GM19351 (cell line): ENCODE results near the gene ROBO1.
"Not testable (repeated sequence)": the region's sequence is repeated elsewhere in the genome, so short reads cannot be mapped to it uniquely, and the experiment has no call there.

Source experiments
- ATAC-seq: cut with Tn5 transposase; IDR thresholded peaks from one replicate; pipeline ENCODE4 v1.9.1; 2021; ENCODE audit warnings: mild to moderate bottlenecking, moderate library complexity; ENCODE audit not compliant: unreplicated experiment

Gene ROBO1

DNA sequence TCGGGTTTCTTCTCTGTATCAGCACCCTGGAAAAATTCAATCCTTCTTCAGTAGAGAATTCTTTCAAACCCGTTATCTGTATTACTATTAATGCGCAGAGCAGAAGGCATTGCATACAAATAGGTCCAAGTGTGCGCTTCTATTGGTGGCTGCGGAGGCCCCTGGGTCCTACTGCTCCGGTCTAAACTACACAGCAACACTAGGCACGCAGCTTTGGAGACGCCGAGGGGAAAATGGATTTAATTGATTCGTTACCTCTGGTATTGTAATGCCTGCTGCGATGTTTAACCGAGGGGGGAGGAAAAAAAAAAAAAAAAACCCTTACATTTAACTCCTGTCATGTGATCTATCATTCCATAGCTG lies at the start of gene ROBO1:
Gene ROBO1, minus strand, starts transcription at position 94 of the 363 bp plus-strand sequence.
- ATAC-seq, result no peak

DNA sequence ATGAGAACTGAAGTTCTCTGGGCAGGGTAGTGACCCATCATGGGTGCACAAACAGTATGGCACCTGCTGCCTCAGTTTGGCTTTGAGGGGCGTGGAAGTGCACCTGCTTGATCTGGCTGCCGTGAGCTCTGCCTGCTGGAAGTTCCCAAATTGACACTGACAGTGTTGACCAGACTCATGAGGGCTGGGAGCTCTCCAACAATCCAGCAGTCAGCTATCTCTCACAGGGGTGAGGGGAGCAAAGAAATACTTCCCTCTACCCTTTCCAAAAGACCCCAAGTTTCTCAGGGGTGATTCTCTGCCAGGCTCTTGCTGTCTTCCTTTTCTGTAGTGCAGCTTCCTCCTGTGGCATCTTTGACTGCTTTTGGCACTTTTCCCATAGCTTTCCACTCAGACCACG lies 49.4 kb upstream of the ROBO1 start:
- ATAC-seq, result no peak

DNA sequence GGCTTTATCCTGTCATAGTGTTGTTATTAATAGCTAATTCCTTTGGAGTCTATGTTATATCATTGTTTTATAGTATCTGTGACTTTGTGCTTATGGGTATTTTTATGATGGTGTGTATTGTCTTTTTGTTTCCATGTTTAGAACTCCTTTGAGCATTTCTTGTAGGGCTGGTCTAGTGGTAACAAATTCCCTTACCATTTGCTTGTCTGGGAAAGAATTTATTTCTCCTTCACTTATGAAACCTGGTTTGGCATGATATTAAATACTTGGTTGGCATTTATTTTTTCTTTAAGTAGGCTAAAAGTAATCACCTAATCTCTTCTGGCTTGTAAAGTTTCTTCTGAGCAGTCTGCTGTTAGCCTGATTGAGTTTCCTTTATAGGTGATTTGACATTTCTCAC lies 47.7 kb upstream of the ROBO1 start:
- ATAC-seq, result no peak

DNA sequence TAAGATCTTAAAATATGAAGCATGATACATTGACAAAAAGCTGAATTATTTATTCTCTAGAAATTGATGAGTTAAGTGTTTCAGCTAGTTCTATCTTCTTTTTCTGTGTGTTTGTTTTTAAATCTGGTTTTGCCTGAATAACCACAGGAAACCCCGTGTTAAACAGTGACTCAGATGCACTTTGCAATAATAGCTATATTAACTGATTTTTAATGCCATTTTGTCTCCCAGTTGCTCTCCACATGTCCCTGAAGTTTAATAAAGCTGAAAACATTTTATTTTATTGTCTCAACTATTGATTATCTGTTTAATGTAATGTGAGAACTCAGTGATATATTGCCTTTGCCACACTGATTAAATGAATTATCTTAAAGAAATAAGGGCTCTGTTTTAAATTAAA lies 42.8 kb upstream of the ROBO1 start:
- ATAC-seq, result no peak

DNA sequence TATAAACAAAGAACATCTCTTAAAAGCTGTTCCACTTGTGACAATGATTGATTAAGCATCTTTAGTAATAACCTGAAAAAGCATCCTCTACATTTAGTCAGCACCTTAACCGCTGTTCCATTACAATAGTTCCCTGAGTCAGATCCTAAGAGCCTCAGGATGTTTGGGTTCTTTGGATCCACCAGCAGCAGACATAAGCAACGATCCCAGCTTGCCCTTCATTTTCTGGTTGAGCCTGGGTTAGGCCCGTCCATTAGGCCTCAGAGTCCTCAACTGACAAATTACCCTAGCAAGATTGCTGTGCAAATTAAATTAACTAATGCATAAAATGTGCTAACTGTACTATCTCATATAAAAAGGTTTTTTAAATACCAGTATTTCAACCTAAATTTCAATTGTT lies 42.3 kb upstream of the ROBO1 start:
- no peak for ATAC-seq

DNA sequence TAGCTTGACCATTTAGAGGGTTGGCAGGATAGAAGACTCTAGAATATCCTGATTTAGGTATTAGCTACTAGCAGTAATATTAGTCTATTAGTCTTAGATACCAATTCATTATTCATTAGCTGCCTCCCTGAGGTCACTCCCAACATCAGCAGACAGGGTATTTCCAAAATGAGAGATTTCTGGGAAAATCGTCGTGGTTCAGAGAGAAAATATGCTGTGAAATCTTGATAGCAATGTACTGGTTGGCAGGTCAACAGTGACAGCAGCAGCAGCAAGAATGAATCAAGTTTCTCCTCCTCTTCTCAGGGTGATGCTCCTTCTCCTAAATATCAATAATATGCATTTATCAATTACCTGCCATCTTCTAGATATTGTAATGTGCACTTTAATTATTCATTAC lies 41.3 kb upstream of the ROBO1 start:
- no peak for ATAC-seq

DNA sequence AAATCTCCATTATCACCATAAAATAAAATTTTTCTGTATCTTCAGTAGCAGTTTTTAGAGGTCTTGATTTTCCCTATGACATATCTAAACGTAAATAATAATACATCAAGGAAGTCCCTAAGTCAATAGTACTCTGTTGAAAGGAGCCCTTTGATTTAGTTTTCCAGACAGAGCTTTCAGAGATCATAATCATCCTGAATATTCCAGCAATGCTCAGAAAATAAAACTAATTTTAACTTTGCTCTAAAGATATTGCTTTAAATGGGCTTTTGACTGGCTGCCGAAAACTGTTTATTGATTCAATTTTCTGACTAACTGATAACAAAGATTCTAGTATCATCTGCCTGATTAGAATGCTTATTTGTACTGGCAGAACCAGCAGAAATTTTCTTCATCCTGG lies 40.7 kb upstream of the ROBO1 start:
- no peak for ATAC-seq

DNA sequence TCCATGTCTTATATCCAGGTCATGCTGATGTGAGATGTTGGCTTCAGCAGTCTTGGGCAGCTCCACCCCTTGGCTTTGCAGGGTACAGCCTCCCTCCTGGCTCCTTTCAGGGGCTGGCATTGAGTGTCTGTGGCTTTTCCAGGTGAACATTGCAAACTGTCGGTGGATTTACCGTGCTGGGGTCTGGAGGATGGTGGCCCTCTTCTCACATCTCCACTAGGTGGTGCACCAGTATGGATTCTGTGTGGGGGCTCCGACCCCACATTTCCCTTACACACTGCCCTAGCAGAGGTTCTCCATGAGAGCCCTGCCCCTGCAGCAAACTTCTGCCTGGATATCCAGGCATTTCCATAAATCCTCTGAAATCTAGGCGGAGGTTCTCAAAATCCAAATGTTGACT lies 22.4 kb upstream of the ROBO1 start:
- not testable (repeated sequence) for ATAC-seq

DNA sequence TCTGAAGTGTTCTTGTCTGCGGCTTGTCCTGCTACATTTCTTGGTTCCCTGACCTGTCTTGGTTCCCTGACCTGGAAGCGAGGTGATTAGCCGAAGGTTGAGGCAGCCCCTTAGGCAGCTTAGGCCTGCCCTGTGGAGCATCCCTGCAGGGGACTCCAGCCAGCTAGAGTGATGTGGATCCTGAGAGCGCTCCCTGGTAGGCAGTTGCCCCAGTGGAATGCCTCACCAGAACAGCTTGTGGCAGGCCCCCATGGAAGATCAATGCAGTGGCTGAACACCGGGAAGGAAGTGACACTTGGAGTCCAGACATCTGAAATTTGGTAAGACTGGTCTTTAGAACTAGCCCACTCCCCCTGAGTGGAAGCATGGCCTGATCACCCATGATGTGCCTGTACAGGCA lies 5.5 kb upstream of the ROBO1 start:
- no peak for ATAC-seq

DNA sequence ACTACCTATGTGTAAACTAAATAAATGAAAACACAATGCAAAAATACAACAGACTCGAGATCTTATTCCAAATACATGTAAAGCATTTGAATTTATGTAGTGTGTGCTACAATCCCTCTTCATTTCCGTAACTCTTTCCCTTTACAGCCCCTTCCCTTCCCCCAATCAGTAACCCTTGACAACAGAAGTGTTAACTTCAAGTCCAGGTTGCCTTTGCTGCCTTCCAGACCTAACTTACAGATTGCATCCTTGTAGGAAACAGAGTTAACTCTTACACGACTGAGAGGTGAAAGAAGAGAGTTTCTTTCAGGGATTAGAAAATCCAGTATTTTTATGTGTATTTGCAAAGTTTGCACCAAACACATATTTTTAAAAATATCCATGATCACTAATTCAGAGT lies 1.4 kb upstream of the ROBO1 start:
- no peak for ATAC-seq

DNA sequence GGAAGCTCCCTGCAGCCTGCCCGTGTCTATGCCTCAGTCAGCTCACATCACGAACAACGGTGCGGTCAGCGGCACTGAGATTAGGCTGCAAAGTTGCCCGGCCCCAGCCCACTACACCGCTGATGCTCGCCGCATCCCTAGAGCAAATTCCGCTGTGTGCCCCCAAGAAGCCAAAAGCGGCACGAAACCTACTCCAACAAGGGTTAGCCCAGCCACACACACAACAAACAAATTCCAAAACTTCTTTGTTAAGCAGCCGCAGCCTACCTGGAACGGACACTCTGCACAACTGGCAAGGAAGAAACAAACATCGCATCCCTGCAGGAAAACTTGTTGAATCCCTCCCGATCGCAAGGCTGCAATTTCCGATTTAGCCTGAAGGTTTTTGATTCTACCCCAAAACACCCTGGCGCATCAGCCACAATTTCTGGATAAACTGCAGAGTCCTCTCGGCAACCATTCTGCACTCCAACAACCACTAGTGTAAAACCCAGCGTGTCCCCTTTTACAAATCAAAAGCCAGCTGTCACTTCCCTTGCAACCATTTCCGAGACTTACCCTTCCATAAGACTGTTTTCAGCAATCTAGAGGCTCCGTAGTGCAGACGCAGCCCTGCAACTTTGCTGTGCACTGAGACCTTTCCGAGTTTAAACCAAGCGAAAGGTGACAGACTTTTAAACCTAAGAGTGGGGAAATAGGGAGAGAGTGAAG lies 449 bp downstream of the ROBO1 start:
- no peak for ATAC-seq

DNA sequence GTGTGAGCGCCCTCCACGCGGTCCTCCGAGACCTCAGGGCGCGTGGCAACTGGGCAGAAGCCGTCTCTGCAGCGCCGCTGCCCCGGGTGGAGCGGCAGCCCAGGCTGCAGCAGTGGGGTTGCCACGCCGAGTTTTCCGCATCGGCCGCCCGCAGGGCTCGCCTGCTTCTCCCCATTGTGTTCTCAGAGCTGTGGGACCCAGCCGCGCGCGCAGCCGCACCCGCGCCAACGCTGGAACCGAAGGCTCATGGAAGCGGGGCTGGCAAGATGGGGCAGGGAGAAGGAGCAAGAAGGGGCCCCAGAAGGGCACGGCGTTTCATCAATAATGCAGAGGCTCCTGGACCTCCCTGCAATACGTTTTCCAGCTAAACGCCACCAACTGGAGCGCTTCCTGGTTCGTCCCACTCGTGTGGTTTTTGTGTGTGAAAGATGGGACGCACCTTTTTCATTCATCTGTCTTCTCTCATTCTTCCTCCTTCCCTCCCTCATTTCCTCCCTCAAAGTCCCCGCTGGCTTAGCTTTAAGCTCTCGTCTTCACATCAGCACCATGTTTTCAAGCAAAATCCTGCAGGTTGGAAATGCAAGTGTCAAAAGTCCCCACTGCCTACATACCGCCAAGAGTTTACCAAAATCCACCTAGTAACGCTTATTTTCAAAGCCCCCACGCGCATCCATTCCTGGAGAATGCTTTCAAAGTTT lies 1.2 kb downstream of the ROBO1 start:
- no peak for ATAC-seq

DNA sequence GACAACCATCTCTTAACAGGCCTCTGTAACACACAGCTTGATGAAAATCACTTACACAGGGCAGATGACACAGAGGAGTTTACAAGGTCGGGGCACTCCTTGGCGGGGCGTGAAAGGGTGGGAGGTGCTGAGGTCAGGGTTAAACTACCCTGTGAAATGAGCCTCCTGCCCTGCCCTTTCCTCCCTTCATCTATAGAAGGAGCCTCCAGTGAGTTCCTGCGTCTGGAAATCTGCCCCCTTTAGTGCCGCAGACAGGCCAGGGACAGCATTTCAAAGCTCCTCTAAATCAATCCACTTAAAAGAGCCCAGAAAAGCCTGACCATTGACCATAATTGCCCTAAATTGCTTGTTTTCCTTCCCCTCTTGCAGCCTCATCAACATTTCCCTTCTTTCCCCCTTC lies 1.9 kb downstream of the ROBO1 start:
- ATAC-seq, result no peak

DNA sequence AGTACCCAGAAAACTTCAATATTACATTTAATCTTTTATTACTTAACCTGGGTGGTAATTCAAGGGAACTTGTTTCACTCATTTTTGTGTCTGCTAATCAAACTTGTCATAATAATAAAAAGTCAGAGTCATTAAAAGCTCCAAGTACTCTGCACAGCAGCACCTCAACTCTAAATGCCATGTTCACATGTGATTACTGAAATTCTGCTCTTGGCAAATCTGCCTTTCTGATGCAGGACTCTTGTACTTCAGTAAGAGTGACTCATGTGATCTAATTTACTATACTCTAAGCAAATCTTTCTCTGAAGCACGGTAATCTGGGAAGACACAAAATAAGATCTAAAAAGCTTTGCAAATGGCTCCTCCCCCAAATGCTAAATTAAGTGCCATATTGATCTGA lies 6.4 kb downstream of the ROBO1 start:
- ATAC-seq, result no peak

DNA sequence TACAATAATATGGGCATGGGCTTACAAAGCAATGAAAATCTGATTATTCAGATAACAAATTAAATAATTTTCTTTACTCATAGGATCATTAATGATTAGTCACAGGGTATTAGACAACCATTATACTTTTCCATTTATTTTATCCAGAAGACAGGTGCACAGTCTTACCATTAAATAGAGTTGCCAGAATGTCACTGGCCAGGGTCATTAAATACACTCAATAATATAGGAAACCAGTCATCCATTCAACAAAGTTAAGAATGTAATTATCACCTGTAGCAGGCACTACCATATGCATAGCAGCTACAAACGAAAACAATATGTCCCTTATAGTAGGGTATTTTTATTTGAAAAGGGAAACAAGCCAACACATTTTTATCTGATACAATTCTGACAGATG lies 16.1 kb downstream of the ROBO1 start:
- no peak for ATAC-seq

DNA sequence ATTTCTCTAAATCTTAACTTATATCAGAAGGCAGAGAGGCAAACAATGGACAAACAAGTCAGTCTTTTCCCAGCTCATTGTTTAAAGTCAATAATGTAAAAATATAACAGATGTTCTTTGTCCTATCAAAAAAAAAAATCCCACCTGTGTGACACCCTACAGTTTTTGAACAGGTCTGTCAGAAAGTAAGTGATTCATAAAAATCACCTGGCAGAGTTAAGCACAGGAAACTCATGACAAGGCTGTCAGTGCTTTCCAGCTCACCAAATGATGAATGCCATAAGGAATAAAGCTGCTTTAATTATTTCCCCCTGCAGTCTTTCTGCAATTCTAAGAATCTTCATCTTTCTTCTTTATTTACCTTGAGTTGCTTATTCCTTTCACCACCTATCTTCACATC lies 30.3 kb downstream of the ROBO1 start:
- no peak for ATAC-seq

DNA sequence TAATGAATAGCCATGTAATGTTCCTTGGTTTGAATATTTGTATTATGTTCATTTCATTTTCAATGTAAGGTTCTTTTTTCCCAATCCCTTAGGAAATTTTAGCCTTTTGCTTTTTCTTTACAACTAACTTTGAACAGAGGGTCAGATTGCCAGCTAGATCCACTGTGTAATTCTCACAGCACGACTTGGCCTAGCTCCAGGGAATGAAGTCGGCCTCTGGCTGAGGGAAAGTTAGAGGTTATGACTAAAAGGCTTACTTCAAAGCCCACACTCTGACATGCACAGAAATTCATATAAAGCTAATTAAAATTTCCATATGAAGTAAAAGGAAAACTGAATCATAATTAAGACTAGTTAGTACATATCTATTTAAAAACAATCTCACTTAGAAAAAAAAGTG lies 38.7 kb downstream of the ROBO1 start:
- ATAC-seq, result no peak

DNA sequence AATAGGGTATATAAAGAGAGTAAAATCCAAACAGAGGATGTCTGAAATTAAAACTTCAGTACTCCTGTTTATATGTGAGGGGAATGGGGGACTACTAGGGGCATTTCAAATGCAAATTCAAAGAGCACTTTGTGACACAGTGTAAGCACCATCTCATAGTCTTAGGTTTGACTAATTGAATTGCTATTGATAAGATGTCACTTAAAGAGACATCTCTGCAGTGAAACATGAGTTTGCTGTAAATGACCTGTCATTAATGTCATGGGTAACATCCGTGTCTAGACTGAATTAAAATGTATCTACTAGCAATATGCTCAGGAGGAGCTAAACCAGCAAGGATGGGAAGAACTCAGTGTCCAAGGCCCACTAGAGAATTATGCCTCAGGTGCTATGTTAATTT lies 41.0 kb downstream of the ROBO1 start:
- no peak for ATAC-seq

DNA sequence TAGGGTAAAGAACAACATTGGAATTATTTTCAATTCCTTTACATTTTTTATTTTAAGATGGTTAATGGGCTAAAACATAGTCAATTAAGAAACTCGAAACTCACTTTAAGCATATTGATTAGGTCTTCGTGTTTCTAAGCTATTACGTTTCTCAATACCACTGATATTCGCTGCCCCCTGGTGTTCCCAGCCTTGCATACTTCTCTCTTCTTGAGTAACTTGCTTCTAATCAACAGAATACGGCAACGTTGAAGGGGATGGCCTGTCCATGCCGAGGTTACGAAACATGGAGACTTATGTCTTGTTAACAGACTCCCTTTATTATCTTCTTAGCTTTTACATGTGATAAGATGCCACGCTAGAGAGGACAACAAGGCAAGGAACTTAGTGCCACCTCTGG lies 43.6 kb downstream of the ROBO1 start:
- no peak for ATAC-seq

DNA sequence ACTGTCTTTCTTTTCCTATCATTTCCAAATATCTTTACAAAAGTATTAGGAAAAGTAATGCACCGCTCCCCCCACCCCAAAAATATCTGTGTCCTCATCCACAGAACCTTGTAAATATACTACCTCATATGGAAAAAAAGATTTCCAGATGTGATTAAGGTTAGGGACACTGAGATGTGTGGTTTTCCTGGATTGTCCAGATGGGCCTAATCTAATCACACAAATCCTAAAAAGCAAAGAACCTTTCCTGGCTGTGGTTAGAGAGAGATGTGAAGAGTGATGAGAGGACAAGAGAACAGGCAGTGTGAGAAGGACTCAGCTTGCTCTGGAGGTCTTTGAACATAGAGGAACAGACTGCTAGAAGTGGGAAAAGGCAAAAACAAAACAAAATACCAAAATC lies 77.7 kb downstream of the ROBO1 start:
- ATAC-seq, result no peak

DNA sequence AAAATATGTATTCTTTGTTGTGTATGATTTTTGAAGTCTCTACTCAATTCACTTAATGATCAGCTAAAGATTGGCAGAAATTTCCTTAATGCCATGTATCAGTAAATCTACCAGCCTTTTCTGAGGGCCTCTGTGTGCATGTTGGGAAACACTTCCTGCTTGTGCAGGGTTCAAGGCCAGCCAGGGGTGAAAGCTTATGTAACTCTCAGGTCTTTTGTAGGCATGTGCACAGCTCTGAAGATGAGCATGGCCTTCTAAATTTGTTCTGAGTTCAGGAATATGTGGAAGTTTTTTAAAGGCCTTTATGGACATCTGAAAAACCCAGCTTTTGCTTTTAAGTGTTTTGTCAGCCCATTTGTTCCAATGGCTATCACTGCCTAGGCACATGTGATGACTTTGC lies 82.7 kb downstream of the ROBO1 start:
- no peak for ATAC-seq

DNA sequence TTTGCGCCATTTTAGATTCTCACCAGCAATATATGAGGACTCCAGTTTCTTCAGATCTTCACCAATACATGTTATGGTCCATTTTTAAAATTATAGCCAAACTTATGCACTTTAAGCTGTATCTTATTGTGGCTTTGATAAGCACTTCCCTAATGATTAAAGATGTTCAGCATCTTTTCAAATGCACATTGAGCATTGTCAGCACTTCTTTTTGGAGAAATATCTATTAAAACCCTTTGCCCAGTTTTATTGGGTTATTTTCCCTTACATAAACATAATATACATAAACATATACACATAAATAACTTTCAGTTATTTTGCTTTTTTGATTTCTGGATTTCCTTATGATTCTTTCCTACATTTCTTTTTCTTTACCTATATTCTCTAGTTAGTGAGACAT lies 83.8 kb downstream of the ROBO1 start:
- no peak for ATAC-seq

DNA sequence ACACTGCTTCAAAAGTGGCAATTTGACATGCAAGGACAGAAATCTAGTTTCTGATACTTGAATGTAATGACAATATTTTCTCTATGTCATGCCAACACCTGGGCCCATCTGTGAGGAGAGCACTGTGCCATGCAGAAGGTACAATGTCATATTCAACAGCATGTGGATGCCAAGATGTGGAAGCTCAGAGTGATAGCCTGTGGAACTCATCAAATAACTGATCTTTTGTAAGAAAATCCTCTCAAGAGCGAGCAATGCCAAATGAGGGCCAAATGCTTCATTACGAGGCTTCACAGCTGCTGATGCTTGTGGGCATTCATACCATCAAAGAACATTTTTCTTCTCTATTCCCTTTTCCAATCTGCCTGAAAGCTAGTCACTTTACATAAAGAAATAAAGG lies 95.1 kb downstream of the ROBO1 start:
- no peak for ATAC-seq
